T-helper 1 cell (primary cell): ENCODE data around the gene AGAP1.

Source experiments
- DNase-seq, 5 donors: peaks; one replicate each; pipeline ENCODE4 v3.0.0-alpha.2; 2012 to 2020

The AGAP1 gene

GRCh38 chr2:235986361-235986760 is 492.5 kb downstream of the AGAP1 start:
- DNase-seq: no peak

GRCh38 chr2:235988271-235989015 is 494.6 kb downstream of the AGAP1 start:
- DNase-seq: no peak

- DNase-seq: no peak
These were observed 495.7 kb downstream of the AGAP1 start for GRCh38 chr2:235989591-235989990.

- no peak for DNase-seq
These were observed 496.5 kb downstream of the AGAP1 start for GRCh38 chr2:235990344-235990743.

- DNase-seq: no peak
These were observed 498.2 kb downstream of the AGAP1 start for GRCh38 chr2:235992024-235992423.

GRCh38 chr2:235996419-235996818 is 502.6 kb downstream of the AGAP1 start:
- no peak for DNase-seq

- DNase-seq: no peak
These were observed 505.2 kb downstream of the AGAP1 start for GRCh38 chr2:235999011-235999410.

- no peak for DNase-seq
These were observed 507.5 kb downstream of the AGAP1 start for GRCh38 chr2:236001166-236001828.

- no peak for DNase-seq
These were observed 508.0 kb downstream of the AGAP1 start for GRCh38 chr2:236001854-236002253.

- DNase-seq: no peak
These were observed 514.2 kb downstream of the AGAP1 start for GRCh38 chr2:236008006-236008405.

GRCh38 chr2:236008857-236009256 is 515.0 kb downstream of the AGAP1 start:
- DNase-seq: no peak

GRCh38 chr2:236010920-236011685 is 517.3 kb downstream of the AGAP1 start:
- no peak for DNase-seq

GRCh38 chr2:236012155-236012554 is 518.3 kb downstream of the AGAP1 start:
- DNase-seq: no peak

GRCh38 chr2:236014408-236015131 is 520.7 kb downstream of the AGAP1 start:
- no peak for DNase-seq

GRCh38 chr2:236015171-236015570 is 521.3 kb downstream of the AGAP1 start:
- DNase-seq: no peak

GRCh38 chr2:236016496-236016895 is 522.7 kb downstream of the AGAP1 start:
- DNase-seq: no peak

GRCh38 chr2:236017446-236017845 is 523.6 kb downstream of the AGAP1 start:
- DNase-seq: no peak

GRCh38 chr2:236019434-236019833 is 525.6 kb downstream of the AGAP1 start:
- DNase-seq: no peak

GRCh38 chr2:236021499-236022057 is 527.7 kb downstream of the AGAP1 start:
- no peak for DNase-seq

GRCh38 chr2:236022128-236022527 is 528.3 kb downstream of the AGAP1 start:
- DNase-seq: no peak

GRCh38 chr2:236025892-236026291 is 532.0 kb downstream of the AGAP1 start:
- no peak for DNase-seq

- DNase-seq: no peak
These were observed 533.0 kb downstream of the AGAP1 start for GRCh38 chr2:236026841-236027240.

- no peak for DNase-seq
These were observed 534.2 kb downstream of the AGAP1 start for GRCh38 chr2:236028066-236028465.
